ENCODE results near the gene DNM1L. TPM values are rescaled to one million over a fixed set of nuclear protein-coding genes. Genes with fewer than 3 reads are reported as not detected.

DNM1L gene
- total RNA-seq, 1 donor from 2014 or later, result 50.9 TPM

DNA sequence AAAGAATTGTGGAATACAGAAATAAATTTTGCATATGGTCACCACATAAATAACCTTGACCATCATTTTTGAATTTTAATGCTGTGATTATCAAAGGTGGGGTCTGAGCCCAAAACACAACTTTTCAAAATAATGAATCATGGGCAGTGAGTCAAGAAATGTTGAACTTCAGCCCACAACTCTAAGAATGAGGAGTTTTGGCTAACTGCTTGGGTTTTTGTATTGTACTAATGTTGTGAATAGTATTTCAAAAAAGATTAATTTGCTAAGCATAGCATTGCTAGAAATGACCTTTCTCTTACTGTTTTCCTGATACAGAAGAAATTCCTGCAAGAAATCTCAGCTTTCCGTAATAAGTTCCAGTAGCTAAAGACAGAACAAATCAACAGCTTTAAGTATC is 101.0 kb downstream of the DNM1L start:
- DNase-seq (ENCODE audit: low spot score in 2 of 2), result no peak
- intact Hi-C loops (cut with DNase I), result no loop called here
- no peak overlapping the region for H3K27ac ChIP-seq
- no peaks in the 10 kb centered on the region for H3K4me1 ChIP-seq
- no peaks in the 10 kb centered on the region for H3K27me3 ChIP-seq
- no peak overlapping the region for H3K4me3 ChIP-seq
- TF ChIP-seq, protein P1, sequence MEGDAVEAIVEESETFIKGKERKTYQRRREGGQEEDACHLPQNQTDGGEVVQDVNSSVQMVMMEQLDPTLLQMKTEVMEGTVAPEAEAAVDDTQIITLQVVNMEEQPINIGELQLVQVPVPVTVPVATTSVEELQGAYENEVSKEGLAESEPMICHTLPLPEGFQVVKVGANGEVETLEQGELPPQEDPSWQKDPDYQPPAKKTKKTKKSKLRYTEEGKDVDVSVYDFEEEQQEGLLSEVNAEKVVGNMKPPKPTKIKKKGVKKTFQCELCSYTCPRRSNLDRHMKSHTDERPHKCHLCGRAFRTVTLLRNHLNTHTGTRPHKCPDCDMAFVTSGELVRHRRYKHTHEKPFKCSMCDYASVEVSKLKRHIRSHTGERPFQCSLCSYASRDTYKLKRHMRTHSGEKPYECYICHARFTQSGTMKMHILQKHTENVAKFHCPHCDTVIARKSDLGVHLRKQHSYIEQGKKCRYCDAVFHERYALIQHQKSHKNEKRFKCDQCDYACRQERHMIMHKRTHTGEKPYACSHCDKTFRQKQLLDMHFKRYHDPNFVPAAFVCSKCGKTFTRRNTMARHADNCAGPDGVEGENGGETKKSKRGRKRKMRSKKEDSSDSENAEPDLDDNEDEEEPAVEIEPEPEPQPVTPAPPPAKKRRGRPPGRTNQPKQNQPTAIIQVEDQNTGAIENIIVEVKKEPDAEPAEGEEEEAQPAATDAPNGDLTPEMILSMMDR (IDR thresholded peaks at IDR 0.05), result no peak
- H3K9me3 ChIP-seq, result no peaks in the 10 kb centered on the region
- H3K36me3 ChIP-seq, result no peaks in the 10 kb centered on the region

DNA sequence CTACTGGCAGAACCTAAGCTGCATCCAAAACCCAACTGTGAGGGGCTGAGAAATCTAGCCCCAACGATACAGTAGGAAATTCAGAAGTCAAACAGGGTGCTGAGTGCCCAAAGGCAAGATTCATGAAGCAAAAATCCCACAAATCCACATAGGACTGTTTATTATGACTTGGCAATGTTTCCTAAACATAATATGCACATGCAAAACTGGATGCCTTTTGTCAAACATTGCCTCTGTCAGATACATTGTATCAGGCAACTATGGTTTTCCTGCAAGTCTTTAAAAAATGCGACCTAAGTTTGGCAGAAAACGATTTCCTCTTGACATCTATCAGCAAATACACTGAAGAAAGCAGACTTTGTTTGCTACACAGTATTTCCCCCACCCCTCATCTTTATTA is 103.9 kb downstream of the DNM1L start:
- Histone ChIP-seq H3K27ac (no peak overlapping the region), H3K4me1 (no peaks in the 10 kb centered on the region), H3K27me3 (no peaks in the 10 kb centered on the region), H3K4me3 (no peak overlapping the region), H3K9me3 (no peaks in the 10 kb centered on the region), H3K36me3 (no peaks in the 10 kb centered on the region)
- TF ChIP-seq, protein P1 (IDR thresholded peaks at IDR 0.05), result no peak
- no peak for DNase-seq (ENCODE audit: low spot score in 2 of 2)
- intact Hi-C loops (cut with DNase I), result no loop called here

DNA sequence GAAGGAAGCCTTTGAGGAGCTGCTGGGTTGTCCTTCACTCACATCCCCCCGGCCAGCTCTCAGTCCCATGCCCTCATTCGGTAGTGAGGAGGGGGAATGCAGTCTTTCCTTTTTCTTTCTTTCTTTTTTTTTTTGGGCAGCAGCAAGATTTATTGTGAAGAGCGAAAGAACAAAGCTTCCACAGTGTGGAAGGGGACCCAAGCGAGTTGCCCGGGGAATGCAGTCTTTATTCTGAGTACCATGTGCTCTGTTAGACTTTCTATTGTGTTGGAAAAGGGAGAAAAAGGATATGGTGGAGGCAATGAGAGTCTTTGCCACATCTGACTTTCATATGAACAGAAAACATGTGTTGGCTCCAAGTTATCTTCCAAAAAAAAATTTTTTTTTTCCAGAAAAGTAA is 106.5 kb downstream of the DNM1L start:
- TF ChIP-seq, protein P1 (IDR thresholded peaks at IDR 0.05), result no peak
- Histone ChIP-seq H3K4me1 (no peaks in the 10 kb centered on the region), H3K36me3 (no peaks in the 10 kb centered on the region), H3K27me3 (no peaks in the 10 kb centered on the region), H3K27ac (no peak overlapping the region), H3K4me3 (no peak overlapping the region), H3K9me3 (no peaks in the 10 kb centered on the region)
- intact Hi-C loops (cut with DNase I), result no loop called here
- no peak for DNase-seq (ENCODE audit: low spot score in 2 of 2)

DNA sequence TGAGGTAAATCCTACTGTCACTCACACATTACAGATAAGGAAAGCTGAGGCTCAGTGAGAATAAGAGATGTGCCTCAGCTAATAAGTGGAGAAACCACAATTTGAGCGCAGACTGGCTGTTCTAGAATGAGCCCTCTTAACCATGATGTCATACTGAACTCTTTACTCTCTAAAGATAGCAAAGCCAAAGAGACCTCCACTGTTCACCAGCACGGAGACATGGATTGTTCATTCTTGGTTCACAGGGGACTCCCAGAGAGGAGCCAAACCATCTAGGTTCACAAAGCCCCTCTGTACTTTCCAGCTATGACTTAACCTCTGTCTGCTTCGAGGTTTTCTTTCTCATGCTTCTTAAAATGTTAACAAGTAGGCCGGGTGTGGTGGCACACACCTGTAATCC is 109.3 kb downstream of the DNM1L start:
- no peaks in the 10 kb centered on the region for H3K27me3 ChIP-seq
- no peaks in the 10 kb centered on the region for H3K9me3 ChIP-seq
- intact Hi-C loops (cut with DNase I), result no loop called here
- H3K4me1 ChIP-seq, result no peaks in the 10 kb centered on the region
- H3K4me3 ChIP-seq, result no peak overlapping the region
- TF ChIP-seq, protein P1 (IDR thresholded peaks at IDR 0.05), result no peak
- DNase-seq (ENCODE audit: low spot score in 2 of 2), result no peak
- no peaks in the 10 kb centered on the region for H3K36me3 ChIP-seq
- H3K27ac ChIP-seq, result no peak overlapping the region

DNA sequence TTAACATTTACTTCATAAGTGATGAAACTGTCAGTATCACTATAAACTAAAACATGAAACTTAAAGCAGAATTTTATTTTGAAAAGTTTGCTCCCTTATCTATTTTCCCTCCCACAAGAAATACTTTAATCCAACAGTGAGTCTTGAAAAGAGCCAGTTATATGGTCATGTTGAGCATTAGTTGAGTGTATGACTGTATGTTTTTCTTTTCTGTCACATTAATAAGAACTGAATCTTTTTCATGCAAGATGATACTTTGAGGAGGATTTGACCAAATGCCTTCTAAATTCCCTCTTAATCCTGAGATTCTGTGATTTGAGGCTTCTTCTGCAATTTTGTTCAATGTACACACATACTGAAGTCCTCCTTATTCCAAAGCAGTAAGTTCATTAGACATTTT is 110.3 kb downstream of the DNM1L start:
- H3K36me3 ChIP-seq, result no peaks in the 10 kb centered on the region
- H3K9me3 ChIP-seq, result no peaks in the 10 kb centered on the region
- no peak for DNase-seq (ENCODE audit: low spot score in 2 of 2)
- intact Hi-C loops (cut with DNase I), result no loop called here
- no peaks in the 10 kb centered on the region for H3K27me3 ChIP-seq
- H3K4me3 ChIP-seq, result no peak overlapping the region
- TF ChIP-seq, protein P1 (IDR thresholded peaks at IDR 0.05), result no peak
- H3K4me1 ChIP-seq, result no peaks in the 10 kb centered on the region
- H3K27ac ChIP-seq, result no peak overlapping the region

DNA sequence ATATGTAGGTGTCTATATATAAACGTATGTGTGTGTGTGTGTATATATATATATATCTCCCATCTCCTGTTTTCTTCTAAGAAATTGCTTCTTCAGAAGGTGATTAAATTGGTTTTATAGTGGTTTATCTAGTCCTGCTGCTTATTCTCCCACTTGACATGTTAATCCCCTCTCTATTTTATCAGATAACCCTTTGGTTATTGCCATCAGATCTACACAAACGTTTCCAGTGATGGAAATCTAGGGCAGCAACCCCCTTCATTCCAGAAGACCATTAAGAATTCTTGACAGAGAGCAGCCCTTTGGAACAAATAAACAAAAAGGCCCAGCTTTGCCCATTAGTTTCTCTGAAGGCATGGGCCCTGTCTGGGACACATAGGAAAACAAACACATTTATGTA is 110.8 kb downstream of the DNM1L start:
- Histone ChIP-seq H3K27me3 (no peaks in the 10 kb centered on the region), H3K4me1 (no peaks in the 10 kb centered on the region), H3K36me3 (no peaks in the 10 kb centered on the region), H3K9me3 (no peaks in the 10 kb centered on the region), H3K27ac (no peak overlapping the region), H3K4me3 (no peak overlapping the region)
- DNase-seq (ENCODE audit: low spot score in 2 of 2), result no peak
- TF ChIP-seq, protein P1 (IDR thresholded peaks at IDR 0.05), result no peak
- intact Hi-C loops (cut with DNase I), result no loop called here

Data from ascending aorta (tissue), 2 donors.